Endodermal cell (in vitro differentiated cells): ENCODE data around the gene N4BP3. TPM values are rescaled to one million over a fixed set of nuclear protein-coding genes. Genes with fewer than 3 reads are reported as not detected.

Source experiments
- DNase-seq: peaks from one replicate; pipeline ENCODE4 v3.0.0-alpha.2; 2017
- H3K27ac ChIP-seq: 2 replicates; pipeline ENCODE4 v1.5.1; 2013; ENCODE audit warnings: mild to moderate bottlenecking, low read depth, low read length, moderate library complexity
- H3K27me3 ChIP-seq: 2 replicates; pipeline ENCODE4 v1.6.1; 2013; ENCODE audit warnings: mild to moderate bottlenecking, low read length, moderate library complexity; ENCODE audit not compliant: insufficient read depth, control insufficient read depth, poor library complexity, severe bottlenecking
- H3K36me3 ChIP-seq: 2 replicates; pipeline ENCODE4 v1.7.0; 2013; ENCODE audit warnings: mild to moderate bottlenecking, low read length, moderate library complexity; ENCODE audit not compliant: control insufficient read depth, insufficient read depth
- H3K4me1 ChIP-seq: one replicate; pipeline ENCODE4 v1.7.0; 2013; ENCODE audit warnings: low read length; ENCODE audit not compliant: control insufficient read depth, insufficient read depth
- H3K4me3 ChIP-seq: 2 replicates; pipeline ENCODE4 v1.5.1; 2013; ENCODE audit warnings: mild to moderate bottlenecking, low read length, moderate library complexity
- H3K9ac ChIP-seq: 2 replicates; pipeline ENCODE4 v1.6.1; 2013; ENCODE audit warnings: mild to moderate bottlenecking, low read length, moderate library complexity; ENCODE audit not compliant: poor library complexity, severe bottlenecking; ENCODE audit errors: extremely low read depth
- H3K9me3 ChIP-seq: 2 replicates; pipeline ENCODE4 v1.6.1; 2013; ENCODE audit warnings: mild to moderate bottlenecking, low read length, moderate library complexity; ENCODE audit not compliant: control insufficient read depth
- H3K27ac Mint-ChIP-seq: 2 replicates; pipeline ENCODE4 v1.8.0; 2020; ENCODE audit warnings: mixed read lengths
- H3K27me3 Mint-ChIP-seq: 2 replicates; pipeline ENCODE4 v1.8.0; 2021; ENCODE audit warnings: mild to moderate bottlenecking, mixed read lengths; ENCODE audit not compliant: insufficient read depth
- H3K36me3 Mint-ChIP-seq: 2 replicates; pipeline ENCODE4 v1.8.0; 2020; ENCODE audit warnings: low read depth, mixed read lengths
- H3K4me1 Mint-ChIP-seq: 2 replicates; pipeline ENCODE4 v1.8.0; 2020; ENCODE audit warnings: mixed read lengths
- H3K4me3 Mint-ChIP-seq: 2 replicates; pipeline ENCODE4 v1.8.0; 2020; ENCODE audit warnings: mild to moderate bottlenecking, moderate library complexity, mixed read lengths
- H3K9me3 Mint-ChIP-seq: 2 replicates; pipeline ENCODE4 v1.8.0; 2020; ENCODE audit warnings: mild to moderate bottlenecking, mixed read lengths
- CTCF ChIP-seq: fragments of 200-600 bp; sonication (generic); conservative IDR thresholded peaks from 2 replicates; pipeline ENCODE4 v1.5.0; 2021; ENCODE audit warnings: antibody characterized with exemption, mild to moderate bottlenecking
- WGBS, 2 experiments: methylation state at CpG; one replicate each; pipeline versions ENCODE4 v1.1.5 to v1.1.7; 2013; ENCODE audit warnings: missing lambda C conversion rate in 2 of 2, mixed read lengths in 1 of 2; ENCODE audit not compliant: insufficient coverage in 1 of 2, insufficient read length in 1 of 2; 5-methylcytosine and 5-hydroxymethylcytosine counted together
- total RNA-seq, 2 donors: library from RNA; stranded (reverse); fragmentation: NEBNext Ultra II Directional in 1 of 2; extraction: Animal tissue kit (Norgen Biotek cat#: 25700) in 1 of 2; gene quantifications; 2 replicates in 1 of 2; 3 replicates in 1 of 2; pipeline ENCODE4 v1.2.1, GENCODE V29; 2021

Gene N4BP3
- total RNA-seq, 2 donors from 2014 or later, result 12.7 to 15.2 TPM

GRCh38 chr5:178170455-178170854 lies 57.1 kb downstream of the N4BP3 start:
- Mint-ChIP-seq H3K27me3 (peaks cover 6% of the 10 kb centered on the region), H3K27ac (no peak overlapping the region), H3K9me3 (no peaks in the 10 kb centered on the region), H3K36me3 (no peaks in the 10 kb centered on the region), H3K4me3 (no peak overlapping the region), H3K4me1 (no peaks in the 10 kb centered on the region)
- Histone ChIP-seq H3K36me3 (no peaks in the 10 kb centered on the region), H3K4me1 (no peaks in the 10 kb centered on the region), H3K4me3 (no peak overlapping the region), H3K27ac (no peak overlapping the region), H3K9ac (no peak overlapping the region), H3K9me3 (no peaks in the 10 kb centered on the region), H3K27me3 (no peaks in the 10 kb centered on the region)
- WGBS, 2 experiments, result 60 to 89% methylated on average over 1 of the region's 2 CpGs
- DNase-seq, result no peak
- no peak for TF ChIP-seq CTCF

- no peaks in the 10 kb centered on the region for H3K4me1 ChIP-seq
- H3K4me3 Mint-ChIP-seq, result no peak overlapping the region
- TF ChIP-seq CTCF, result no peak
- no peak for DNase-seq
- no peaks in the 10 kb centered on the region for H3K27me3 Mint-ChIP-seq
- peaks cover 4% of the 10 kb centered on the region for H3K9me3 Mint-ChIP-seq
- no peak overlapping the region for H3K4me3 ChIP-seq
- H3K27ac ChIP-seq, result no peak overlapping the region
- no peaks in the 10 kb centered on the region for H3K36me3 ChIP-seq
- no peaks in the 10 kb centered on the region for H3K27me3 ChIP-seq
- H3K27ac Mint-ChIP-seq, result no peak overlapping the region
- H3K36me3 Mint-ChIP-seq, result peaks cover 2% of the 10 kb centered on the region
- no peak overlapping the region for H3K9ac ChIP-seq
- no peaks in the 10 kb centered on the region for H3K9me3 ChIP-seq
- peaks cover 10% of the 10 kb centered on the region for H3K4me1 Mint-ChIP-seq
- WGBS, 2 experiments, result 96 to 100% methylated on average over 3 of the region's 3 CpGs
Observed at GRCh38 chr5:178174456-178174855, 61.1 kb downstream of the N4BP3 start.

Other genes with a start within 250 kb of the N4BP3 start
- gene PROP1, start 117.3 kb upstream of the N4BP3 start, total RNA-seq, result not detected
- 10 to 100 TPM; 36.0 to 36.9 TPM for gene RMND5B, start 17.5 kb downstream of the N4BP3 start, total RNA-seq
- 100 to 1,000 TPM; 174 to 176 TPM for gene NHP2, start 40.4 kb downstream of the N4BP3 start, total RNA-seq
- gene GMCL2, start 73.8 kb downstream of the N4BP3 start, total RNA-seq, result not detected
- 100 to 1,000 TPM; 343 to 353 TPM for gene HNRNPAB, start 91.0 kb downstream of the N4BP3 start, total RNA-seq
- 10 to 100 TPM; 59.9 to 82.5 TPM for gene PHYKPL, start 119.3 kb downstream of the N4BP3 start, total RNA-seq